Upper lobe of left lung (tissue), 4 donors: ENCODE measurements around the gene CACNA1F.

Source experiments
- EP300 ChIP-seq, 4 donors: sonication (generic); formaldehyde crosslinking; IDR thresholded peaks; one replicate each; pipeline ENCODE4 v1.5.1; 2017; ENCODE audit warnings: antibody characterized with exemption in 4 of 4, control low read depth in 2 of 4
- POLR2A ChIP-seq, 4 donors: fragments of 450-650 bp; IDR thresholded peaks; one replicate each; pipeline ENCODE4 v1.5.1; 2016 to 2017; ENCODE audit warnings: antibody characterized with exemption in 4 of 4, mild to moderate bottlenecking in 2 of 4
- POLR2AphosphoS5 ChIP-seq, 2 donors: sonication (generic); formaldehyde crosslinking; IDR thresholded peaks; one replicate each; pipeline ENCODE4 v1.5.1; 2017; ENCODE audit warnings: antibody characterized with exemption in 2 of 2
- TF ChIP-seq, protein P1 (sequence below), 6 experiments: fragments of 450-650 bp in 4 of 6; fragments of 200-600 bp in 2 of 6; sonication (generic) in 2 of 6; IDR thresholded peaks; one replicate each; pipeline ENCODE4 v1.5.1; 2016 to 2019; ENCODE audit warnings: antibody characterized with exemption in 6 of 6

DNA sequence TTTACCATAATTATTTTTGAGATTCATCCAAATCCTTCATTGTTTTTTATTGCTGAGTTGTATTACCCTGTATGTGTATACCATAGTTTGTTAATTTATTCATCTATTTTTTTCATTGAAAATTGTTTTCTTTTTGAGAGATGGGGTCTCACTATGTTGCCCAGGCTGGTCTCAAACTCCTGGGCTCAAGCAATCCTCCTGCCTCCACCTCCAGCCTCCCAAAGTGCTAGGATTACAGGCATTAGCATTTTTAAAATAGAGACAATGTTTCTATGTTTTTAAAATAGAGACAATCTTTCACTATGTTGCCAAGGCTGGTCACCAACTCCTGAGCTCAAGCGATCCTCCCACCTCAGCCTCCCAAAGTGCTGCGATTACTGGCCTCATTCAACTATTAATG lies 72.2 kb downstream of the CACNA1F start:
- TF ChIP-seq POLR2A (IDR thresholded peaks at IDR 0.05) (no peak), POLR2AphosphoS5 (IDR thresholded peaks at IDR 0.05) (no peak), EP300 (IDR thresholded peaks at IDR 0.05) (no peak)
- TF ChIP-seq, protein P1, sequence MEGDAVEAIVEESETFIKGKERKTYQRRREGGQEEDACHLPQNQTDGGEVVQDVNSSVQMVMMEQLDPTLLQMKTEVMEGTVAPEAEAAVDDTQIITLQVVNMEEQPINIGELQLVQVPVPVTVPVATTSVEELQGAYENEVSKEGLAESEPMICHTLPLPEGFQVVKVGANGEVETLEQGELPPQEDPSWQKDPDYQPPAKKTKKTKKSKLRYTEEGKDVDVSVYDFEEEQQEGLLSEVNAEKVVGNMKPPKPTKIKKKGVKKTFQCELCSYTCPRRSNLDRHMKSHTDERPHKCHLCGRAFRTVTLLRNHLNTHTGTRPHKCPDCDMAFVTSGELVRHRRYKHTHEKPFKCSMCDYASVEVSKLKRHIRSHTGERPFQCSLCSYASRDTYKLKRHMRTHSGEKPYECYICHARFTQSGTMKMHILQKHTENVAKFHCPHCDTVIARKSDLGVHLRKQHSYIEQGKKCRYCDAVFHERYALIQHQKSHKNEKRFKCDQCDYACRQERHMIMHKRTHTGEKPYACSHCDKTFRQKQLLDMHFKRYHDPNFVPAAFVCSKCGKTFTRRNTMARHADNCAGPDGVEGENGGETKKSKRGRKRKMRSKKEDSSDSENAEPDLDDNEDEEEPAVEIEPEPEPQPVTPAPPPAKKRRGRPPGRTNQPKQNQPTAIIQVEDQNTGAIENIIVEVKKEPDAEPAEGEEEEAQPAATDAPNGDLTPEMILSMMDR (IDR thresholded peaks at IDR 0.05) = no peak
